GM23248 (cell line): ENCODE measurements around the gene CBY2. TPM values are rescaled to one million over a fixed set of nuclear protein-coding genes. Genes with fewer than 3 reads are reported as not detected.

ENCODE experiments used
- DNase-seq: peaks from one replicate; pipeline ENCODE4 v3.0.0-alpha.2; 2015
- H2AFZ ChIP-seq: fragments of 200-600 bp; sonication (generic); 2 replicates; pipeline ENCODE4 v1.6.1; 2016; ENCODE audit warnings: antibody characterized with exemption
- H3F3A ChIP-seq: fragments of 200-600 bp; sonication (generic); 2 replicates; pipeline ENCODE4 v1.6.1; 2016; ENCODE audit warnings: mild to moderate bottlenecking, antibody characterized with exemption, mixed run types; ENCODE audit not compliant: insufficient read depth
- H3K27ac ChIP-seq: fragments of 200-600 bp; sonication (generic); 2 replicates; pipeline ENCODE4 v1.5.1; 2016; ENCODE audit warnings: mild to moderate bottlenecking
- H3K27me3 ChIP-seq: fragments of 200-600 bp; sonication (generic); replicated peaks from 2 replicates; pipeline ENCODE4 v1.6.1; 2016; ENCODE audit warnings: mild to moderate bottlenecking; ENCODE audit not compliant: insufficient read depth
- H3K36me3 ChIP-seq: fragments of 200-600 bp; sonication (generic); 2 replicates; pipeline ENCODE4 v1.6.1; 2016; ENCODE audit warnings: low read depth, mild to moderate bottlenecking
- H3K4me1 ChIP-seq: fragments of 200-600 bp; sonication (generic); 2 replicates; pipeline ENCODE4 v1.6.1; 2016; ENCODE audit warnings: mild to moderate bottlenecking; ENCODE audit not compliant: insufficient read depth
- H3K4me2 ChIP-seq: fragments of 200-600 bp; sonication (generic); one replicate; pipeline ENCODE4 v1.6.1; 2016; ENCODE audit warnings: mild to moderate bottlenecking; ENCODE audit not compliant: unreplicated experiment
- H3K4me3 ChIP-seq: fragments of 200-600 bp; sonication (generic); 2 replicates; pipeline ENCODE4 v1.5.1; 2016; ENCODE audit warnings: mild to moderate bottlenecking
- H3K79me2 ChIP-seq: fragments of 200-600 bp; sonication (generic); 2 replicates; pipeline ENCODE4 v1.6.1; 2016; ENCODE audit warnings: mild to moderate bottlenecking; ENCODE audit not compliant: insufficient read depth
- H3K9ac ChIP-seq: fragments of 200-600 bp; sonication (generic); 2 replicates; pipeline ENCODE4 v1.6.1; 2016; ENCODE audit warnings: mild to moderate bottlenecking
- H3K9me2 ChIP-seq: fragments of 200-600 bp; sonication (generic); 2 replicates; pipeline ENCODE4 v1.6.1; 2016; ENCODE audit warnings: mixed run types, mild to moderate bottlenecking, moderate library complexity; ENCODE audit not compliant: insufficient read depth
- H3K9me3 ChIP-seq: fragments of 200-600 bp; sonication (generic); one replicate; pipeline ENCODE4 v1.6.1; 2017; ENCODE audit warnings: low read depth
- H4K20me1 ChIP-seq: fragments of 200-600 bp; sonication (generic); 2 replicates; pipeline ENCODE4 v1.6.0; 2016; ENCODE audit not compliant: insufficient read depth
- EZH2 ChIP-seq: fragments of 200-600 bp; sonication (generic); IDR thresholded peaks from 2 replicates; pipeline ENCODE4 v1.6.1; 2018; ENCODE audit warnings: antibody characterized with exemption, mild to moderate bottlenecking; ENCODE audit not compliant: insufficient read depth, poor library complexity, severe bottlenecking
- EZH2phosphoT487 ChIP-seq: fragments of 200-600 bp; sonication (generic); IDR thresholded peaks from 2 replicates; pipeline ENCODE4 v1.6.1; 2018; ENCODE audit warnings: antibody characterized with exemption, moderate library complexity, mild to moderate bottlenecking, low read depth; ENCODE audit not compliant: insufficient read depth
- whole genome bisulfite sequencing, 2 experiments: methylation state at CpG; one replicate each; pipeline ENCODE4 v1.1.6; 2015 to 2017; ENCODE audit warnings: low lambda C conversion rate in 2 of 2, low coverage in 1 of 2; ENCODE audit errors: missing lambda C conversion rate in 2 of 2; 5-methylcytosine and 5-hydroxymethylcytosine counted together
- in situ Hi-C: fragments of 300-500 bp; cut with MboI; formaldehyde crosslinking; loops from 2 replicates; pipeline ENCODE4 v1.15.0; 2020
- polyA plus RNA-seq: library from polyadenylated mRNA; unstranded; fragments of >200 nt; fragmentation: Nextera tagmentation; extraction: Ambion mirVana; gene quantifications from 2 replicates; pipeline ENCODE4 v1.2.1, GENCODE V29; 2016
- small RNA-seq: library from RNA; depleted of rRNA; stranded (forward); fragments of <200 nt; gene quantifications from one replicate; pipeline ENCODE3, GENCODE V24; 2014; ENCODE audit warnings: low read depth, low replicate concordance
- total RNA-seq: library from RNA; depleted of rRNA; stranded (reverse); fragments of >200 nt; shearing (Covaris generic); gene quantifications from 2 replicates; pipeline ENCODE4 v1.2.3, GENCODE V29; 2014; rRNA removed

CBY2 gene
- total and polyA plus RNA-seq, 2 experiments from 2014 or later: not detected

DNA sequence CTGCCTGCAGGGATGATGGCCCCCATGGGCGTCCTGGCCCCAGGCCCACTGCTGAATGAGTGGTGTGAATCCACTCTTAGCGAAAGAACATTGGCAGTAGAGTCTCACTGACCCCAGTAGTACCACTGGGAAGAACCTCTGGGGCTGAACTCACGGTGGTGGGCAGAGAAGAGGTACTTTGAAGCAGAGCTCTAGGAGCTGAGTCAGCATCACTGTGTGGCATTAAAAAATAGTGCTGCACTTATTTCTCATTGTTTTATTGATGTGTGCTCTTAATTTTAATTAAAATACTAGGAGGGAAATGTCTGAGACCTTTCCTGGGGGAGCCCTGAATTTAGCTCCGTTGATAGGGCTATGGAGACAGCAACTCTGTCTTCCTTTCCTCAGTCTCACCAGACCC, 61.3 kb downstream of the CBY2 start:
- H3K36me3 ChIP-seq: no peaks in the 10 kb centered on the region
- H3K4me3 ChIP-seq: no peak overlapping the region
- no peak overlapping the region for H3K27ac ChIP-seq
- no peak overlapping the region for H3K4me2 ChIP-seq
- H3K79me2 ChIP-seq: no peaks in the 10 kb centered on the region
- WGBS, 2 experiments: 34 to 37% methylated on average over 4 of the region's 4 CpGs
- H3F3A ChIP-seq: no peaks in the 10 kb centered on the region
- DNase-seq: no peak
- H3K9me3 ChIP-seq: no peaks in the 10 kb centered on the region
- no peak overlapping the region for H2AFZ ChIP-seq
- no peak overlapping the region for H3K9ac ChIP-seq
- H3K9me2 ChIP-seq: no peaks in the 10 kb centered on the region
- no peak for TF ChIP-seq EZH2
- TF ChIP-seq EZH2phosphoT487: no peak
- H4K20me1 ChIP-seq: no peaks in the 10 kb centered on the region
- H3K27me3 ChIP-seq: peaks cover 5% of the 10 kb centered on the region
- in situ Hi-C loops: no loop called here
- H3K4me1 ChIP-seq: no peaks in the 10 kb centered on the region

Small RNAs within 50 kb of the gene (small RNA-seq; reads per million reads assigned to genes)
- gene RF00017: not detected

Other genes starting within 250 kb of the CBY2 start
- 17.9 and 26.7 TPM in 2 replicates for gene COG3, start 237.4 kb upstream of the CBY2 start, total RNA-seq
- 16.6 and 19.3 TPM in 2 replicates for gene COG3, start 237.4 kb upstream of the CBY2 start, polyA plus RNA-seq
- not detected in 2 replicates for gene ERICH6B, start 86.6 kb upstream of the CBY2 start, total RNA-seq
- not detected in 2 replicates for gene ERICH6B, start 86.6 kb upstream of the CBY2 start, polyA plus RNA-seq
- gene SIAH3, start 149.4 kb downstream of the CBY2 start, total RNA-seq: not detected in 2 replicates
- not detected in 2 replicates for gene SIAH3, start 149.4 kb downstream of the CBY2 start, polyA plus RNA-seq